Peyer's patch (tissue), 4 donors: ENCODE results near the gene OR14C36. TPM values are rescaled to one million over a fixed set of nuclear protein-coding genes. Genes with fewer than 3 reads are reported as not detected.

ENCODE experiments used
- DNase-seq, 3 donors: peaks; one replicate each; pipeline ENCODE4 v3.0.0-alpha.2; 2017 to 2019
- H3K27ac ChIP-seq, 4 donors: fragments of 200-600 bp; sonication (generic); one replicate each; pipeline ENCODE4 v1.5.1; 2016 to 2019
- H3K27me3 ChIP-seq, 2 donors: fragments of 200-600 bp; sonication (generic); one replicate each; pipeline ENCODE4 v1.5.1; 2019
- H3K36me3 ChIP-seq, 3 donors: fragments of 200-600 bp; sonication (generic); one replicate each; pipeline ENCODE4 v1.5.1; 2016 to 2019
- H3K4me1 ChIP-seq, 4 donors: fragments of 200-600 bp; sonication (generic); one replicate each; pipeline ENCODE4 v1.5.1; 2016 to 2019
- H3K4me3 ChIP-seq, 4 donors: fragments of 200-600 bp; sonication (generic); 1 replicate in 3 of 4; 2 replicates in 1 of 4; pipeline ENCODE4 v1.5.1; 2016 to 2019; ENCODE audit warnings: mild to moderate bottlenecking in 1 of 4
- H3K9me3 ChIP-seq, 4 donors: fragments of 200-600 bp; sonication (generic); one replicate each; pipeline ENCODE4 v1.5.1; 2016 to 2019; ENCODE audit warnings: mild to moderate bottlenecking in 1 of 4
- CTCF ChIP-seq, 6 experiments: fragments of 450-650 bp in 4 of 6; fragments of 200-600 bp in 2 of 6; sonication (generic) in 1 of 6; IDR thresholded peaks; one replicate each; pipeline ENCODE4 v1.5.1; 2017 to 2019; ENCODE audit warnings: antibody characterized with exemption in 6 of 6, mild to moderate bottlenecking in 3 of 6, moderate library complexity in 1 of 6
- POLR2A ChIP-seq, 2 donors: fragments of 450-650 bp; IDR thresholded peaks; one replicate each; pipeline ENCODE4 v1.5.1; 2017; ENCODE audit warnings: antibody characterized with exemption in 2 of 2, mild to moderate bottlenecking in 2 of 2, moderate library complexity in 2 of 2
- total RNA-seq, 4 donors: library from RNA; depleted of rRNA; stranded (reverse); fragments of >200 nt; gene quantifications; one replicate each; pipeline ENCODE4 v1.1.0, GENCODE V29; 2016

OR14C36 gene
- total RNA-seq, 4 donors from 2014 or later, result not detected

DNA sequence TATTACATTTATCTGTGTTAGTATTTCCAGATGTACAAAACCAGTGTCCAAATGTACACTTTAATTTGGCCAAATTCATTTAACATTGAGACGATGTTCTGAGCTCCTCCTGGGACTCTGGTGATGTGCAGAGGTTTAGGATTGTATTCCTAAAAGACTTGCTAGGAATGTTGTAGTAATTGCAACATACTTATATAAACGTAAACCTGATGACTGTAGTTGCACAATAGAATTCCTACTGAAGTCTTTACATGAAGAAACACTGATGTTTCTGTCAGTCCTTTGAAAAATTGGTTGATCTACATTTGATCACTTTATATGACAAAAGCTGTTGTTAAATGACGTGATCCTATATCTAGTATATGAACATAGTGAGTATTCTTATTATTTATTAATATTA is 5.1 kb upstream of the OR14C36 start:
- no peaks in the 10 kb centered on the region for H3K9me3 ChIP-seq
- H3K4me1 ChIP-seq, result no peaks in the 10 kb centered on the region
- H3K4me3 ChIP-seq, result no peak overlapping the region
- H3K27me3 ChIP-seq, result no peaks in the 10 kb centered on the region
- no peaks in the 10 kb centered on the region for H3K36me3 ChIP-seq
- no peak overlapping the region for H3K27ac ChIP-seq
- TF ChIP-seq POLR2A (IDR thresholded peaks at IDR 0.05), result no peak
- TF ChIP-seq CTCF (IDR thresholded peaks at IDR 0.05), result no peak
- no peak for DNase-seq

DNA sequence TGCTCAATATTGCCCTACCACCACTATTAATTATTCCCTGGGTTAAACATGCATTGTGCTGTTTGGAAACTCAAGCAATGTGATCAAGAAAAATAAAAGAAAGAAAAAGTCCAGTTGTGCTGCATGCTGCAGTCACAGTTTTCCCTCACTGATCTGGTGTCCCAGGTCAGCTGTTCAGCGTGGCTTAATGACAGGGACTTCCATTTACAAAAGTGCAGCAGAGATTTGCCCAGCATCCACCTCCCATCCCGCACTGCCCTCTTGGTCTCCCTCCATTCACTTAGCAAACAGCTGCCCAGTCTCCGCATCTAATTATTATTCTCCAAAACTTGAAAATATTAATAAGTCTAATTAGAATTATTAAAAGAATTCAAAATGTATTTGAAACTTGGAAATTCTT is 10.8 kb downstream of the OR14C36 start:
- H3K4me1 ChIP-seq, result no peaks in the 10 kb centered on the region
- no peaks in the 10 kb centered on the region for H3K9me3 ChIP-seq
- no peak overlapping the region for H3K4me3 ChIP-seq
- H3K36me3 ChIP-seq, result no peaks in the 10 kb centered on the region
- TF ChIP-seq CTCF (IDR thresholded peaks at IDR 0.05) (no peak), POLR2A (IDR thresholded peaks at IDR 0.05) (no peak)
- no peak overlapping the region for H3K27ac ChIP-seq
- no peak for DNase-seq
- no peaks in the 10 kb centered on the region for H3K27me3 ChIP-seq

DNA sequence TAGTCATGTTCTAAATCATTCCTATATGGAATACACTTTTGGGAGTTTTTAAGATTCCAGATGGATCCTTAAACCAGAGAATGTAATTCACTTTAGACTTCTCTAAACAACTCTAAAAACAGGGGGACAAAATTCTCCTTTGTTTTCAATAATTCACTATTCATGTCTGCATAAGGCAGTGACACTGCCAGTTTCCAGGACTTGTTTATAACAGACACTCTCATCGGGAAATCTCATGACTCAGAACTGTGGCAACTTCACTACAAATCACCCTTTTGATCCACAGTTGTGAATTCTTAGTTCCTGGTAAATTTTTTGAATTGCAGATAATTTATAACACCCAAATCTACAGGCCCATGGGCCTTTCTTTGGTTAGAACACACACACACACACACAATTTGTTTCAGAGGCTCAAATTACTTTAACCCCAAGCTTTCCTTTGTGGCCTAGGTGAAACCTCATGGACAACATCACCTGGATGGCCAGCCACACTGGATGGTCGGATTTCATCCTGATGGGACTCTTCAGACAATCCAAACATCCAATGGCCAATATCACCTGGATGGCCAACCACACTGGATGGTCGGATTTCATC is 12.6 kb downstream of the OR14C36 start, which contains the start of gene OR2T4:
Gene OR2T4, plus strand, starts transcription at position 545 of the 595 bp plus-strand sequence. Its CDS starts 0 bp downstream, at position 545.
- TF ChIP-seq POLR2A (IDR thresholded peaks at IDR 0.05) (no peak), CTCF (IDR thresholded peaks at IDR 0.05) (no peak)
- H3K27ac ChIP-seq, result no peak within 1 kb of the TSS
- no peaks in the 10 kb centered on the region for H3K4me1 ChIP-seq
- no peaks in the 10 kb centered on the region for H3K27me3 ChIP-seq
- no peak within 1 kb of the TSS for H3K4me3 ChIP-seq
- H3K36me3 ChIP-seq, result no peaks in the 10 kb centered on the region
- H3K9me3 ChIP-seq, result no peaks in the 10 kb centered on the region
- DNase-seq, result no peak

DNA sequence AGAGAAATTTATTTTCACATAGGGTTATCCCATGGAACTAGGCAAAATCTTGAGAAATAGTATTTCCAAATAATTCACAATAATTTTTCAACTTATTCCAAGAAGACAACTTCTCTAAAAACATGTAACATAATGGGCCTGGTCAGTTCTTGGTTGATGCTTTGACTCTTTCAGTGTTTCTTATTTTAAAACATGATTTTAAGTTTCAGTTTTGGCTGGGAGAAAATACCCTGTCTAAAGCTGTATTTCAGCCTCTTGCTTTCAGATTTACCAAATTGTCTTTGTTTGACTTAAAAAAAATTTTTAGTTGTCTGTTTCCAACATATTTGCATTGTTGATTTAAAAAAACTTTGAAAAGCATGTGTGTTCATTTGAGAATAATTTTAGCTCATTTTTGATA is 18.0 kb downstream of the OR14C36 start:
- no peak for TF ChIP-seq CTCF (IDR thresholded peaks at IDR 0.05)
- no peak for TF ChIP-seq POLR2A (IDR thresholded peaks at IDR 0.05)
- no peaks in the 10 kb centered on the region for H3K36me3 ChIP-seq
- H3K9me3 ChIP-seq, result no peaks in the 10 kb centered on the region
- no peaks in the 10 kb centered on the region for H3K27me3 ChIP-seq
- DNase-seq, result no peak
- no peaks in the 10 kb centered on the region for H3K4me1 ChIP-seq
- no peak overlapping the region for H3K4me3 ChIP-seq
- H3K27ac ChIP-seq, result no peak overlapping the region

DNA sequence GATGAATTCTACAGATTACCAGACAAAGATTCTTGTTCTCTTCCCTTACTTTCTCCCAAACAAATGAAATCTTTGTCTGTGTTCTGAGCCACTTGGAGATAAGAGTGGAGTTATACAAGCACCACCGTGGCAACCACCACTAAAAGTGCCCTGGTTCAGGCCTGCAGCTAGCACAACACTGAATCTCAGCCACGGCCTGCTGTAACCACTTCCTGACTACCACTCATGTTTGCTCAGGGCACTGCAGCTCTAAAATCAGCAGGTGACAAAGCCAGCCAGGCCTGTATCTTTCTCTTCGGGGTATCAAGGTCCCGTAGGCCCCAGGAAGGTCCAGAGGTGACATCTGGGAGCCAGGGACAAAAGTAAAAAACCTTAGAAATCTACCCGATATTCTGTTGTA is 23.8 kb downstream of the OR14C36 start:
- Histone ChIP-seq H3K36me3 (no peaks in the 10 kb centered on the region), H3K27me3 (no peaks in the 10 kb centered on the region), H3K9me3 (no peaks in the 10 kb centered on the region), H3K27ac (no peak overlapping the region), H3K4me3 (no peak overlapping the region), H3K4me1 (no peaks in the 10 kb centered on the region)
- DNase-seq, result no peak
- no peak for TF ChIP-seq POLR2A (IDR thresholded peaks at IDR 0.05)
- no peak for TF ChIP-seq CTCF (IDR thresholded peaks at IDR 0.05)

DNA sequence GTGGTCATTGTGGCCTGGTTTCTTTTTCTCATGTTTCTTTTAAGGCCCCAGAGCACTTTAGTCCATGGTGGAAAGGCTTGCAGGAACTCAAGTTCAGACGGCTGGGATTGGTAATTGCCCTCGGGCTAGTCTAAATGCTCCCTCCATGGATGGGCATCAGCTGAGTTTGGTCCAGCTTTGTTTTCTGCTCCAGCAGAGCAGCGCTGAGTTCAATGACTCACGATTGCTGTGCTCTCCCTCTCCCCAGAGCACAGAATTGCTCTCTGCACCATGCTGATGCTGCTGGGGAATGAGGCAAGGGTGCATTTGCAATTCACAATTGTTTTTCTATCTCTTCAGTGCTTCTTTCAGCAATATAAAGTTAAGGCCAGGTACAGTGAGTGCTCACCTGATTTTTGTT is 25.2 kb downstream of the OR14C36 start:
- no peak for DNase-seq
- Histone ChIP-seq H3K27me3 (no peaks in the 10 kb centered on the region), H3K4me3 (no peak overlapping the region), H3K9me3 (no peaks in the 10 kb centered on the region), H3K27ac (no peak overlapping the region), H3K4me1 (no peaks in the 10 kb centered on the region), H3K36me3 (no peaks in the 10 kb centered on the region)
- TF ChIP-seq CTCF (IDR thresholded peaks at IDR 0.05) (no peak), POLR2A (IDR thresholded peaks at IDR 0.05) (no peak)
